HFFc6 (cell line): ENCODE results near the gene HTRA2. TPM values are rescaled to one million over a fixed set of nuclear protein-coding genes. Genes with fewer than 3 reads are reported as not detected.

Source experiments
- DNase-seq: peaks from one replicate; pipeline ENCODE4 v3.0.0-alpha.2; 2018
- H3K27ac Mint-ChIP-seq: 2 replicates; pipeline ENCODE4 v1.8.0; 2020; ENCODE audit warnings: mild to moderate bottlenecking, mixed read lengths
- H3K27me3 Mint-ChIP-seq: 2 replicates; pipeline ENCODE4 v1.8.0; 2021; ENCODE audit warnings: mild to moderate bottlenecking, moderate library complexity, mixed read lengths; ENCODE audit not compliant: insufficient read depth
- H3K36me3 Mint-ChIP-seq: 2 replicates; pipeline ENCODE4 v1.8.0; 2021; ENCODE audit warnings: low read depth, mixed read lengths
- H3K4me1 Mint-ChIP-seq: 2 replicates; pipeline ENCODE4 v1.8.0; 2020; ENCODE audit warnings: low read depth, mixed read lengths
- H3K4me3 Mint-ChIP-seq: 2 replicates; pipeline ENCODE4 v1.8.0; 2020; ENCODE audit warnings: mild to moderate bottlenecking, moderate library complexity, mixed read lengths
- H3K9me3 Mint-ChIP-seq: 2 replicates; pipeline ENCODE4 v1.8.0; 2020; ENCODE audit warnings: mild to moderate bottlenecking, mixed read lengths
- total RNA-seq, 6 experiments: library from RNA; stranded (reverse); fragmentation: NEBNext Ultra II Directional; extraction: Animal tissue kit (Norgen Biotek cat#: 25700); gene quantifications; 2 replicates in 1 of 6; 3 replicates in 5 of 6; pipeline ENCODE4 v1.2.3, GENCODE V29; 2021
- TF ChIP-seq, protein P1 (sequence below): fragments of 200-600 bp; sonication (generic); IDR thresholded peaks from 2 replicates; pipeline ENCODE4 v1.5.0; 2021; ENCODE audit warnings: antibody characterized with exemption, mild to moderate bottlenecking

Gene HTRA2
- total RNA-seq, 6 experiments from 2014 or later, result 29.7 to 43.3 (median 33.6) TPM

DNA sequence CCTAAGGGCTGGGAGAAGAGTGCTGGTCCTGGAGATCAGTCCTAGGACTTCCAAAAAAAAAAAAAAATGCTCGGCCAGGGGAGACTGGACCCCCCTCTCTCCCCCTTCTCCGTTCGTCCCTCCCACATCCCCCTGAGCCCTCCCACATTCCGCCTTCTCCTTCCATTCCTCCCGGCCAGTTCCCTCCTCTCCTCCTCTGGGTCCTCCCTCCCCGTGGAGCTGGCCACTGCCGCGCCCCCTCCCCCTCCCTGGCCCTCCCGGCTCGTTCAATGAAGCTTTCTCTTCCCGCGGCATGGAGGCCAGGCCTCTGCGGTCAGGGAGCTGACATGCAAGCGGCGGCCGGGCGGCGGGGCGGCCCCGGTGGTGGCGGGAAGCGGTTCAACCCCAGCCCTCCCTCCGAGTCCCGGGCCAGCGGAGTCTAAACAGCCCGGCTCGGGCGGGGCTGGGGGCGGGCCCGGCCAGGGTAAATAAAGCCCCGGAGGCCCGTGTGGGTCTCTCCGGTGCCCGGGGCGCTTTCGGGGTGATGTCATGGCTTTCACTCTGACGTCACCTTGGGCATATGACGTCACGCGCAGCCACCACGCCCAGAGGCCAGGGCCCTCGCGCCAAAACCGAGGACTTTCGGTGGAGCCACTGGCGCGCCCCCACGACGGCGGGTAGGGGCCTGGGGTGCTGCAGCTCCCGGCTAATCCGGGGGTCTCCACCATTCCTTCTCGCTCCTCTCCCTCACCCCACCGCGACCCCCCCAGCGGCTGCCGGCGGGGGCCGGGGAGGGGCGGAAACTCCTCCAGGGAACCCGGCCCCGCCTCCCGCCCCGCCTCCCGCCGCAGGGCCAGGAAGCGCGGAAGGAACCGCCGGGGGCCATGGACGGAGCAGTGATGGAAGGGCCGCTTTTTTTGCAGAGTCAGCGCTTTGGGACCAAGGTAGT is 24.4 kb downstream of the HTRA2 start, which contains the start of the genes DOK1 and LOXL3:
DOK1 (plus strand) TSS at position 829 of the 928 bp plus-strand sequence; CDS start at position 864, 35 bp downstream.
LOXL3 (minus strand) TSS at position 51 of the 928 bp plus-strand sequence. CDS start 1,308 bp downstream, outside the sequence.
- peak within 1 kb of the TSS; percentile 91 for H3K4me3 Mint-ChIP-seq
- H3K27me3 Mint-ChIP-seq, result peaks cover 7% of the 10 kb centered on the region
- H3K9me3 Mint-ChIP-seq, result no peaks in the 10 kb centered on the region
- H3K36me3 Mint-ChIP-seq, result peaks cover 13% of the 10 kb centered on the region
- TF ChIP-seq, protein P1, sequence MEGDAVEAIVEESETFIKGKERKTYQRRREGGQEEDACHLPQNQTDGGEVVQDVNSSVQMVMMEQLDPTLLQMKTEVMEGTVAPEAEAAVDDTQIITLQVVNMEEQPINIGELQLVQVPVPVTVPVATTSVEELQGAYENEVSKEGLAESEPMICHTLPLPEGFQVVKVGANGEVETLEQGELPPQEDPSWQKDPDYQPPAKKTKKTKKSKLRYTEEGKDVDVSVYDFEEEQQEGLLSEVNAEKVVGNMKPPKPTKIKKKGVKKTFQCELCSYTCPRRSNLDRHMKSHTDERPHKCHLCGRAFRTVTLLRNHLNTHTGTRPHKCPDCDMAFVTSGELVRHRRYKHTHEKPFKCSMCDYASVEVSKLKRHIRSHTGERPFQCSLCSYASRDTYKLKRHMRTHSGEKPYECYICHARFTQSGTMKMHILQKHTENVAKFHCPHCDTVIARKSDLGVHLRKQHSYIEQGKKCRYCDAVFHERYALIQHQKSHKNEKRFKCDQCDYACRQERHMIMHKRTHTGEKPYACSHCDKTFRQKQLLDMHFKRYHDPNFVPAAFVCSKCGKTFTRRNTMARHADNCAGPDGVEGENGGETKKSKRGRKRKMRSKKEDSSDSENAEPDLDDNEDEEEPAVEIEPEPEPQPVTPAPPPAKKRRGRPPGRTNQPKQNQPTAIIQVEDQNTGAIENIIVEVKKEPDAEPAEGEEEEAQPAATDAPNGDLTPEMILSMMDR, result no peak
- DNase-seq, result peak; percentile 86
- peaks cover 36% of the 10 kb centered on the region for H3K4me1 Mint-ChIP-seq
- peak within 1 kb of the TSS; percentile 84 for H3K27ac Mint-ChIP-seq

DNA sequence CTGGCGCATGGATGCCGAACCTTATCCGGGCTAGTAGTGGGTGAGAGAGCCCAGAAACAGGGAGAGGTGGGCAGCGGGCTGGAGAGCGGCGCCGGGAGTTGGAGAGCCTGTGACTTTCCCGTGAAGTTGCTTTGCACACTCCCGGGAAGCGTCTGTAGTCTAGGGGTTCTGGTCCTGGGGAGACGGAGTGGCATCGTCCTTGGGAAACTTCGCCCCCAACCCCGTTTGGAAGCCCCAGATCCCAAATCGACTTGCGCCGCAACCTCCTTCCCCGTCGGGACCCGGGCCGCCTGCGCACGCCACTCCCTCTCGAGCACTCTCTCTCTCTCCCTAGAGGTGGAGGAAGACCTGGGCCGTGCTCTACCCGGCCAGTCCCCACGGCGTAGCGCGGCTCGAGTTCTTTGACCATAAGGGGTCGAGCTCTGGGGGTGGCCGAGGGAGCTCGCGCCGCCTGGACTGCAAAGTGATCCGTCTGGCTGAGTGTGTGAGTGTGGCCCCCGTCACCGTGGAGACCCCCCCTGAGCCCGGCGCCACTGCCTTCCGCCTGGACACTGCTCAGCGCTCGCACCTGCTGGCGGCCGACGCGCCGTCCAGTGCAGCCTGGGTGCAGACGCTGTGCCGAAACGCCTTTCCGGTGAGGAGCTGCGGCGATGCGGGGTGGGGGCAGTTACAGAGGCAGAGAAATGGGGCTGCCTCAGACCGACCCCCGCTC is 25.2 kb downstream of the HTRA2 start:
- Mint-ChIP-seq H3K4me1 (peaks cover 30% of the 10 kb centered on the region), H3K36me3 (peaks cover 12% of the 10 kb centered on the region), H3K27me3 (peaks cover 7% of the 10 kb centered on the region), H3K4me3 (peak overlapping the region; percentile 91), H3K27ac (peak overlapping the region; percentile 76; the same call in 1 of the 2 replicates), H3K9me3 (no peaks in the 10 kb centered on the region)
- TF ChIP-seq, protein P1, result no peak
- no peak for DNase-seq

DNA sequence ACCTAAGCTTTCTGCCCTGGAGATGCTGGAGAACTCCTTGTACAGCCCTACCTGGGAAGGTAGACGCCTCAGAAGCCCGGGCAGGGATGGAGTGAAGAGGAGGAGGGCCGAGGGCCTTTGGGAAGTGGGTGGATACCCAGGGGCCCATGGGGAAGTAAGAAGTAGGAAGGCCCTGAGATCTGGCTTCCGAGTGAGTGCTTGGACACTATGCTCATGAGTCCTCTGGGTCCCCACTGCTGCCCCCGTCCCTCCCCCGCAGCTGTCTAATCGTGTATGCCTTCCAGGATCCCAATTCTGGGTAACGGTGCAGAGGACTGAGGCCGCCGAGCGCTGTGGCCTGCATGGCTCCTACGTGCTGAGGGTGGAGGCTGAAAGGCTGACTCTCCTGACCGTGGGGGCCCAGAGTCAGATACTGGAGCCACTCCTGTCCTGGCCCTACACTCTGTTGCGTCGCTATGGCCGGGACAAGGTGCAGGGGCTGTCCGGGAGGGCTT is 25.9 kb downstream of the HTRA2 start:
- peaks cover 10% of the 10 kb centered on the region for H3K36me3 Mint-ChIP-seq
- no peak for DNase-seq
- H3K9me3 Mint-ChIP-seq, result no peaks in the 10 kb centered on the region
- TF ChIP-seq, protein P1, result no peak
- H3K4me3 Mint-ChIP-seq, result peak overlapping the region; percentile 91
- H3K4me1 Mint-ChIP-seq, result peaks cover 30% of the 10 kb centered on the region
- H3K27ac Mint-ChIP-seq, result no peak overlapping the region
- peaks cover 7% of the 10 kb centered on the region for H3K27me3 Mint-ChIP-seq

DNA sequence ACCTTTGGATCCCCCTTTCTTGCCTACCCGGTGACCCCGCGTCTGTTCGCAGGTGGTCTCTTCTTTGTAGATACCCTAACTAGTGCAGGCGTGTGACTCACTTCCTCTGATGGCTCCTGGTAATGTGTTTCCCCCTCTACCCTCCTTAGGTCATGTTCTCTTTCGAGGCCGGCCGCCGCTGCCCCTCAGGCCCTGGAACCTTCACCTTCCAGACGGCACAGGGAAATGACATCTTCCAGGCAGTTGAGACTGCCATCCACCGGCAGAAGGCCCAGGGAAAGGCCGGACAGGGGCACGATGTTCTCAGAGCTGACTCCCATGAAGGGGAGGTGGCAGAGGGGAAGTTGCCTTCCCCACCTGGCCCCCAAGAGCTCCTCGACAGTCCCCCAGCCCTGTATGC is 26.4 kb downstream of the HTRA2 start:
- no peak overlapping the region for H3K27ac Mint-ChIP-seq
- peak overlapping the region; percentile 50; the same call in 1 of the 2 replicates for H3K4me3 Mint-ChIP-seq
- TF ChIP-seq, protein P1, result no peak
- peaks cover 9% of the 10 kb centered on the region for H3K36me3 Mint-ChIP-seq
- peaks cover 31% of the 10 kb centered on the region for H3K4me1 Mint-ChIP-seq
- no peaks in the 10 kb centered on the region for H3K9me3 Mint-ChIP-seq
- no peak for DNase-seq
- peaks cover 7% of the 10 kb centered on the region for H3K27me3 Mint-ChIP-seq

DNA sequence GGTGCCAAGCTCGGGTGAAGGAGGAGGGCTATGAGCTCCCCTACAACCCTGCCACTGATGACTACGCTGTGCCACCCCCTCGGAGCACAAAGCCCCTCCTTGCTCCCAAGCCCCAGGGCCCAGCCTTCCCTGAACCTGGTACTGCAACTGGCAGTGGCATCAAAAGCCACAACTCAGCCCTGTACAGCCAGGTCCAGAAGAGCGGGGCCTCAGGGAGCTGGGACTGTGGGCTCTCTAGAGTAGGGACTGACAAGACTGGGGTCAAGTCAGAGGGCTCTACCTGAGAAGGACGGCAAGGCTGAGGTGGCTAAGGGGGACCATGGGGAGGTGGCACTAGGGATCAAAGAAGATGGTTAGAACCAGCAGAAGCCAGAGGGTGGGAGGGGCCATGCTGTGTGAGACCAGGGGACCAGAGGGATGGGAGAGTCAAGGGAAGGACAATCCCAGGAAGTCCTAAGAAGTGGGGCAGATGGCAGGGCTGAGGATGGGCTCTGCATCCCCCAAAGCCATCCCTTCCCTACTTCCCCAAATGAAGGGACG is 27.2 kb downstream of the HTRA2 start:
- Mint-ChIP-seq H3K4me3 (no peak overlapping the region), H3K9me3 (no peaks in the 10 kb centered on the region), H3K36me3 (0 out of 2 replicates have a peak, but pooled peaks cover 2% of the 10 kb centered on the region), H3K27me3 (peaks cover 5% of the 10 kb centered on the region), H3K27ac (no peak overlapping the region), H3K4me1 (peaks cover 31% of the 10 kb centered on the region)
- DNase-seq, result no peak
- TF ChIP-seq, protein P1, result no peak
